ENCODE results near the gene USH1C.

The USH1C gene

DNA sequence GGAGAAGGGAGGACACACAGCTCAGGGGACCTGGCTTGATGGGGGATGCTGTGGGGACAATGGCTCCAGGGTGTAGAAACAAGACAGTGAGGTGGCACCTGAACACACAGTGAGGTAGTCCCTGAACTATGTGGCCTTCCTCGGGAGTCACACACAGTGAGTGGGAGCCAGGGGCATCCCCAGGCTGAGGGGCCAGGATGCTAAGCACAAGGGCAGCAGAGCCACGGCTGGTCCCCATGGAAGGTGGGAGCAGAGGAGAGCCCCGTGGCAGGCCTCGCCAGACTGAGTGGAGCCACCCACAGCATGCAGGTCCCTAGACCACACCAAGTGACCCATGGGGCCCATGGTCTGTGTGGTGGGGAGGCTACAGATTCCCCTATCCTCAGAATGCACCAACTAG, 41.6 kb downstream of the USH1C start:
- DNase-seq (ENCODE audit: low read depth), result no peak

DNA sequence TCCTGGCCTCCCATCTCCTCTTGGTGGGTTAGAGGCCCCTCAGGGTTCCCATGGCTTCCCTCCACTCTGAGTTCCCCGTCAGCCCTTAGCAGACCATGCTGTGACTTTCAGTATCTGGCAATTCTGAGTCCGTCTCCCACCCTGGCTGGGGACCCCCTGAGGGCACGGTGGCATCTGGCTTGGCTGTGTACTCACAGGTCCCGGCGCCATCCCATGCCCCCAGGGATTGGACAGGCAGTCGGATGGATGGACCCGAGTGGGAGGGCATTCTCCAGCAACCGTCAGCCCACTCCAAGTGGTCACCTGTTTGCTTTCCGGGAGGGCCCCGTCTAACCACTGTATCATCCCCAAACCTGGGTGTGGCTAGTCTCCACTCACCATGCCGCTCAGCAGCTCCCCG, 43.5 kb downstream of the USH1C start:
- DNase-seq (ENCODE audit: low read depth), result no peak

DNA sequence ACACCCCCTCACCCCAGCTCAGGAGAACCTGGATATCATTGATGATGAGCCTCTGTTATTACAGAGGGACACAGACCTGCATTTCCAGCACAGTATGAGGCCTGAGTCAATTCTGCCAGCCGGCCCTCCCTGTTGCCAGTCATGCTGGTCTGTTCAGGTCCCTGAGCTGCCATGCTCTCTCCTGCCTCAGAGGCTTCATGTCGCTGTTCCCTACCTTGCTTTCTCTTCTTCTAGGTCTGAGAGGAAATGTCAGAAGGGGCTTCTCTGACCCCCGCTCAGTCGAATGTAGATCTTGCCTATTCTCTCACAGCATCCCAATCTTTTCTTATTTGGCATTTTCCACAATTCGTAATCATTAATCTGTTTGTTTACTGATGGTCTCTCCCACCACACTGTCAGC, 45.7 kb downstream of the USH1C start:
- DNase-seq (ENCODE audit: low read depth), result no peak

DNA sequence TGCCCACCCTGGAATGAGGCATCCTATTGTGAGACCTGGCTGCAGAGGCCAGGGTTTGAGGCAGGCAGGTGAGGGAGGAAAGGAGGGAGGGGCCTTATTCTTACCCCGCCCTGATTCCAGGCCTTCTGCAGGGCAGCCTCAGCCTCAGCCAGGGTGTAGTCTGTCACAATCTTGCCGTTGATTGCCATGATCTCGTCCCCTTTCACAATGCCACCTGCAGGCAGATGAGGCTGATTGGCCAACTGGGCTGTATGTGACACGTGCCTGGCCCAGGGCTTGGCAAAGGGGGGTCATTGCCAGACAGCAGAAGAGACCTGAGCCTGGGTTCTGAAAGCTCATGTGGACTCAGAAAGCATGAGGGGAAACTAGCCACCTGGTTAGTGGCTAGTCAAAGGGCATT, 46.2 kb downstream of the USH1C start:
- DNase-seq (ENCODE audit: low read depth), result no peak

DNA sequence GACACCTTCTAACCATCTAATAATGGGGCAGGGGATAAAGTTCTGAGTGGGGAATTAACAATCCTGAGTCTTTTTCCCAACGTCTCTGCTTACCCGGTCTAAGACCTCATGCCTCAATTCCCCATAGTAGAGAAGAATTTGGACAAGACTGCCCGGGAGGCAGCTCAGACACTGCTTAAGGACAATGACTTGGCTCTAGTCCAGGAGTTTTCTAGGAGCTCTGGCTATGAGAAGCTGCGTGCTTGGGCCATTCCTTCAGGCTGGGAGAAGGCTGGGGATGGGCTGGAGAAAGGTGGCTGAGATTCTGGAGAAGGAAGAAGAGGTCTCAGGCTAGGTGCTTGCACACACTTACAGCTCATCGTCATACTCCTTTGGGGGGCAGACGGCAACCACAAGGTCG, 47.8 kb downstream of the USH1C start:
- DNase-seq (ENCODE audit: low read depth), result no peak

DNA sequence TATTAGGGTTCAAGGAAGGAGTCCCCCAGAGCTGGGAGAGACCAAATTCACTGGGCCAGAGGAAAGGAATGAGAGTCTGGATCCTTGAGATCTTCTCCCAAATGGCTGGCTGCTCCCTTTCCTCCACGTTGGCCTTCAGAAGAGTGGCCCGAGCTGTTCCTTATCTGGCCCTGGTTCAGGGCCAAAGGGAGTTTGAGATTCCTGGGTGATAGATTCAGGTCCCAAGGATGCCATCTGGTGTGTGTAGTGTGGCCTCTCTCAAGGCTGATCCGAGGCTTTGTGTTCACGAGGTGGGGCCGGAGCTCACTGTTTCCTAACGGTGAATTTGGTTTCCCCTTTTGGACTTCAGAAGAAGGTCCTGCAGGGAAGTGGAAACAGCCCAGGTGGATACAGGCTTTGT, 50.2 kb downstream of the USH1C start:
- DNase-seq (ENCODE audit: low read depth), result no peak

DNA sequence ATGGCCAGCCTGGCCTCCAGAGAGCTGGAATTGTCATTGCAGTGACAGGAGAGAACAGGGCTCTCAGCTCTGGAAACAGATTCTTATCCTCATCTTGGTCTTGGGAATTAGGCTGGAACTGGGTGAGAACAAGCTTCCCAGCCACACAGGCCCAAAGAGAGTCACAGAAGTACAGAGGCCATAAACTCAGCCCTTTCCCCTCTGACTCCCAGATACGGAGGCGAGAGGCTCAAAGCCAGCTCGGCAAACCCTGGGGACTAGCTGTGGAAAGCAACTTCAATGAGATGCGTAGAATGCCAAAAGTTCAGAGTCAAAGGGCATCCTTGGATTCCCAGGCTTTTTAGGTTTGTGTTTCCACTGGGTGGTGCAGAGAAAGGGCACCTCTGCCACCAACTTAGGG, 53.3 kb downstream of the USH1C start:
- DNase-seq (ENCODE audit: low read depth), result no peak

DNA sequence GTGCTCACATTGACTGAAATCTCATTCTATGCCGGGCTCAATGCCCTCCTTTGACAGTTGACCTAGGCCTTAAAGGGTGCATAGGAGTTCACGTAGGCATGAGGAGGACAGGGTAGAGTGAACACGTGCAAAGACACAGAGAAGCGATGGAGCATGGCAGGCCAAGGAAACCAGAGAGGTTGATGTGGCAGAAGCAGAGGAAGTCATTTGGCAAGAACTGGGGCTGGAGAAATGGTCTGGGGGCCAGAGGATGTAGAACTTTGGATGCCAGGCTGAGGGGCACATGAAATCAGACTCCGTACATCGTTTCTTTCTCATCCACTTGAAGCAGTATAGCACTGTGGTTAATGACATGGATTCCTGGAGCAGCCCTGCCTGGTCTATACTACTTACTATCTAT, 54.0 kb downstream of the USH1C start:
- DNase-seq (ENCODE audit: low read depth), result no peak

DNA sequence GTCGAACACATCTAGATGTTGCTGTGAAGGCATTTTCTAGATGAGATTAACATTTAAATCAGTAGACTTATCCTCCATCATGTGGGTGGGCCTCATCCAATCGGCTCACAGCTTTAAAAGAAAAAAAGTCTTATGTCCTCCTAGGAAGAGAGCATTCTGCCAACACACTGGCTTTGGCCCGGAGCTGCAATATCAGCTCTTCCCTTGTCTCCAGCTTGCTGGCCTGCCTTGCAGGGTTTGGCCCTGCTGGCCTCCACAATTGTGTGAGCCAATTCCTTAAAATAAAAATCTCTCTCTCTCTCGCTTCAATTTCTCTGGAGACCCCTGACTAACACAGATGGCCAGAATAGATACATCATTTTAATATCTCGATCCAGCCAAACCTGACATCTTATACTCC, 54.5 kb downstream of the USH1C start:
- DNase-seq (ENCODE audit: low read depth), result no peak

DNA sequence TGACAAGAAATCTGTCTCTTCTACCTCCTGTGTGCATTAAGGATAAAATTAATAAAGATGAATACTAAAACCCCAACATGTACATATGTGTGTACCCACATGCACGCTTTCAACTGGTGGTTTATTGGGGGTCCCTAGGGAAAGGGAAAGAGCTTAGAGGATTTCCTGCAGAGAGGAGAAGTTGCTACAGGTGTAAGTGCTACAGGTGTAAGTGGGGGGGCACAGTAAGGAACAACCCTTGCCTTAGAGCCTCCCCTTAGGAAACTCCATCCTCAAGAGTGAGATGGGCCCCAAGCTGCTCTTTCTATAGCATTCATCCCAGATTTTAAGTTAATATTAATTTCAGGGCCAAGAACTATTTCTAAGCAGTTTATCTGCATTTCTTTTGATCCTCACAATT, 55.7 kb downstream of the USH1C start:
- DNase-seq (ENCODE audit: low read depth), result no peak

DNA sequence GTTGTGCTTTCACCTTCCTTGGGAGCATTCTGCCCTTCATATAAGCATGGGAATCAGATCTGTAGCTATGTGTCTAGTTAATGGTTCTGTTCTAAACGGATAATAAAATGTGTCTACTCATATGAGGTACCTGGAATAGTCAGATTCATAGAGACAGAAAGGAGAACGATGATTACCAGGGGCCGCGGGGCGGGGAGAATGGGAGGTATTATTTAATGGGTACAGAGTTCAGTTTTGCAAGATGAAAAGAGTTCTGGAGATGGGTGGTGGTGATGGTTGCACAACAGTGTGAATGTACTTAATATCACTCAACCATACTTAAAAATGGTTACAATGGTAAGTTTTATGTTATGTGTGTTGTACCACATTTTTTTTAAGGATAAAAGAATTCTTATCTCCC, 57.6 kb downstream of the USH1C start:
- DNase-seq (ENCODE audit: low read depth), result no peak

DNA sequence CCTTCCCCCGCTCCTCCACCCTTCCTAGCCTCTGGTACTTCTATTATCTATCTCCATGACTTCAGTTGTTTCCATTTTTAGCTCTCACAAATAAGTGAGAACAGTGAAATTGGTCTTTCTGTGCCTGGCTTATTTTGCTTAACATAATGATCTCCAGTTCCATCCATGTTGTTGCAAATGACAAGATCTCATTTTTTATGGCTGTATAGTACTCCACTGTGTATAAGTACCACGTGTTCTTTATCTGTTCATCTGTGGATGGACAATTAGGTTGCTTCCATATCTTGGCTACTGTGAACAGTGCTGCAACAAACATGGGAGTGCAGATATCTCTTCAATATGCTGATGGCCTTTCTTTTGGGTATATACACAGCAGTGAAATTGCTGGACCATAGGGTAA, 60.7 kb downstream of the USH1C start:
- no peak for DNase-seq (ENCODE audit: low read depth)

DNA sequence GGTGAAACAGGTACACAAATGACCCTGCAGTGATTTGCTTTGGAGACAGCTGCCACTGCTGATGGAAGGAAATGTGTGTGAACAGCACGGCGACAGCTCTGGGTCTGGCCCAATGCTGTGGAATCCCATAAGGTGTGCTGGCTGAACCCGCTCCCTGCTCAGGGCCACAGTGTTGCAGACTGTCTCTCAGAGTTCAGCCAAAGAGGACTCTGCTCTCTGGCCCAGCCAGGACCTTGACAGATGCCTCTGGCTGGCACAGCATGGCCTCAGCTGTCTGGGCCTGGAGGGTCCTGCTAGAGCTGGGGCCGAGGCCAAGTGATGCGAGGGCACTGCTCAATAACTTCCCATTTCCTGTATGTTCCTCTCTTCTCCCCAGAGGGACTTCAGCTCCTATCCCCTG, 62.3 kb downstream of the USH1C start:
- DNase-seq (ENCODE audit: low read depth), result no peak

DNA sequence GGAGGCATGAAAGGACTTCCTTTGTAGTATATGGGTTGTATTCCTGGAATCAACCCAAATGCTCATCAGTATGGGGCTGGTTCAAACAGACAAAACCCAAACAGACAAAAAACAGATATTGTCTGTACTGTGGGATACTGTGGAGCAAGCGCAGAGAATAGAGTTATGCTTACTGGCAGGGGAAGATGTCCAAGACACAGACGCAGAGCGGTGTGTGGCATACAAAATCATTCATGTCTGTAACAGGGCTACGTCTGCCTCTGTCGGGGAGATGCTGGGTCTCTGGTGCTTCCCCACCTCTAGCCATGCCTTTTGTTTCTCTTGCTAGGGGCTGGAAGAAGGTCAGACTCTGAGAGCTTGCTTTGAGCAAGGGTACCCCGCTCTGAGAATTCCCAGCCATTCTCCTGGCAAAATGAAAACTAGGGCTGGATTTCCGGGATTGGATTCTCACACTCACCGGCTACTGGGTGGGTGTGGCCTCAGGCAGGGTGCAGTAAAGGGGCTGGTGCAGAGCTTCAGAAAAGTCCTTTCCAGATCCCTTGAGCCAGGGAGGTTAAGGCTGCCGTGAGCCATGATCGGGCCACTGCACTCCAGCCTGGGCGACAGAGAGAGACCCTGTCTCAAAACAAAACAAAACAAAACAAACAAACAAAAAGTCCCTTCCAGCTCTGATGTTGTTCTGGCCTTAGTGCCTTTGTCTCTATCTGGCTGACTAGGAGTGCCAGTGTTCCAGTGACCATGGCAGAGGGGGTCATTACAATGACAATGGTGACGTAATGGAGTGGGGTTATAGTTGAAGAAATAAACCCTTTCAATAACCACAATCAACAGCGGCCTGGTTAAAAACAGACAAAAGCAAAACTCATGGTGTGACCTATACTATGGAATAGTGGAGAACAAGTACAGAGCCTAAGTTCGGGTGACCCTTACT, 64.7 kb downstream of the USH1C start:
- no peak for DNase-seq (ENCODE audit: low read depth)

DNA sequence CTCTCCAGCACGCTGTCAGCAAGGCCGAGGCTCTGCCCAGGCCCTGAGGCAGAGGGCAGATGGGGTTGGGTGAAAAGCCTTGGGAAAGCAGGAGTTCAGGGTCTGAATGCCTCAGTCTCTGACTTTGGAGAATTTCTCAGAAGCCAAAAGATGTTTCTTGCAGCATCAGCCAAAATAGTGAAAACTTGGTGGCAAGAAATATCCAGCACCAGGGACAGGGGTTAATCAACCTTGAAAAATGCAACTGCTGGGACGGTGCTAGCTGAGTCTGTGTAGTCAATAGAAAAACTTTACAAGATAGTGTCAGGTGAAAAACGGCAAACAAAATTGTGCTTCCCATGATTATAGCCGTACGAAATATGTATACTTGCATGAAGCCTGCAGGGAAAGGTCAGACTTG, 66.1 kb downstream of the USH1C start:
- DNase-seq (ENCODE audit: low read depth), result no peak

DNA sequence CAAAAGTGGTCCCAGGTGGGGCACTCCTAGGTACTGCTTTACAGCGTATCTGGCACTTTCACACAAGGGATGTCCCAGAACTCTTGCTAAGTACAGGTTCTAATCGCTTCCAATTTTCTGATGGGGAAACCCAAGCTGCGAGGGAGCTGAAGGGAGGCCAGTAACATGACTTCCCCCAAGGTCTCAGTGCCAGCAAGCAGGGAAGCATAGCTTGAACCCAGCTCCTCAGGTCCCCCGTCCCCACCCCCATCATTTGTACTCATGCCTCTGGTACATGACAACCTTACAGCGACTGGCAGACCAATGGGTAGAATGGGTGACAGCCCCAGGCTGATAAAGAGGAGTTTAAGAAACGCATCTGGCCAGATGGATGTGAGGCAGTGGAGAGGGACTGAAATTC, 66.9 kb downstream of the USH1C start:
- DNase-seq (ENCODE audit: low read depth), result no peak

DNA sequence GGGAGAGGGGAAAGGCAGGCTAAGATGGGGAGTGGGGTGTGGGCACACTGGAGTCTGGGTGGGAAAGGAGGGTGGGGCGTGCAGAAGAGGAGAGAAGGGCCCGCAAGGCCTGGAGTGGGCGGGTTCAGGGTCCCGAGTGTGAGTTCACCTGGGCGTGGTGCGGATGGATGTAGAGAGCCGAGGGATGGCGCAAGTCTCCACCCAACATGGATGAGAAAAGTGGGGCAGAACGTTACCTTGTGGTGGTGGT, 67.2 kb downstream of the USH1C start:
- no peak for DNase-seq (ENCODE audit: low read depth)

DNA sequence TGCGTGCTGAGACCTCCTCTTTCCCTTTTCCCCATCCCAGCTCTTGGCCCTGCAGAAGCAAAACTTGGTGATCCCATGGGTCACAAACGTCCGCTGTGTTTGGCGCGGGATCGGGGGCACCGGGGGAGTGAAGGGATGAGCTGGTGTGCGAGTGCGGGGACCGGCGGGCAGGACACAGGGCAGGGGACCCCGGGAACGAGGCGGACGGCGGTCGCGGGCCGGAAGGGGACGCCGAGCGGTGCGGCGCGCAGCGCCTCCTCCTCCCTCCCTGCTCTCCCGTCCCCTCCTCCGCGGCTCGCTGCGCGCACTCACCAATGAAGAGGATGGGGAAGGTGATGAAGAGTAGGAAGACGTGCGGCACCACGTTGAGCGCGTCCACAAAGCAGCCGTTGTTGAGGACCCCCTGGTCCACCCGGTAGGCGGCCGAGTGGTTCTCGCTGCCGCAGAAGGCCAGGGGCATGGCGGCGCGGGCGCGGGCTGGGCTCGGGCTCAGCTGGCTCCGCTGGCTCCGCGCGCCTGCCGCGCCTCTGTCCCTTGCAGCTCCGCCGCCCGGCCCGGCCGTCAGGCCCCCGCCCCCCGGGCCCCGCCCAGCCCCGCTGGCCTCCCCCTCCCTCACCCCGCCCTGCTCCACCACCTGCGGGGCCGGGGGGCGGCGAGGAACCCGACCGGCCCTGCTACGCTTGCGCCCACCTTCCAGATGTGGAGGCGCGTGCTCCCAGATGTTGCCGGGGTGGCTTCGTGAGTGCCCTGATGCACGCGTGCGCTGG, 67.7 kb downstream of the USH1C start, which contains the start of gene ABCC8:
Gene ABCC8, minus strand, starts transcription at position 529 of the 767 bp plus-strand sequence. Its CDS starts 69 bp downstream, at position 460.
- no peak for DNase-seq (ENCODE audit: low read depth)

DNA sequence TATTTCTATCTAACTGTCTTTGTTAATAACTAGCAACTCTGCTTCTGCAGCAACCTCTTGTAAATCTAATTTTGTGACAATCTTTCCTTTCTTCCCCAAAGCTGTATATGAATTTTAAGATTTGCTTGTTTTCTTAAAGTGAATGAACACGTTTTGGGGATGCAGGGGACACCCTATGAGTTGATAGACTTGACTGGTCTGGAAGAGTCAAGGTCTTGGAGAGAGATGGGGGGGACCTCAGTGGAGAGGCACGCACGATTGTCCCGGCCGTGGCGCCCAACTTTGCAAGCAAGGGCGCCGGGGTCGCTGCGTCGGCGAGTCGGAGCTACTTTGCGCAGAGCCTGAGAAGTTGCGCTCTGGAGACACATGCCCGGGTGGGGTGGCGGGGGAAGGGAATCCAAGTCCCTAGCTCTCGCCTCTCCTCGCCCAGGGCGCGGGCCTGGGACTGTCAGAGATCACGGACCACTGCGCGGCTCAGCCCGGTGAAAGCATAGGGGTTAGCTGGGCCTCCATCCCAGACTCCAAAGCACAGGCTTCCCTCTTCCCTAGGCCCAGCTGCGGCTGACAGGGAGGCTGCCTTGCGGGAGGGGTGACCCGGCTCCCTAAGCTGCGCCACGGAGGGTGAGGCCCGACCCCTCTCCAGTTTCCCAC, 68.4 kb downstream of the USH1C start:
- no peak for DNase-seq (ENCODE audit: low read depth)

DNA sequence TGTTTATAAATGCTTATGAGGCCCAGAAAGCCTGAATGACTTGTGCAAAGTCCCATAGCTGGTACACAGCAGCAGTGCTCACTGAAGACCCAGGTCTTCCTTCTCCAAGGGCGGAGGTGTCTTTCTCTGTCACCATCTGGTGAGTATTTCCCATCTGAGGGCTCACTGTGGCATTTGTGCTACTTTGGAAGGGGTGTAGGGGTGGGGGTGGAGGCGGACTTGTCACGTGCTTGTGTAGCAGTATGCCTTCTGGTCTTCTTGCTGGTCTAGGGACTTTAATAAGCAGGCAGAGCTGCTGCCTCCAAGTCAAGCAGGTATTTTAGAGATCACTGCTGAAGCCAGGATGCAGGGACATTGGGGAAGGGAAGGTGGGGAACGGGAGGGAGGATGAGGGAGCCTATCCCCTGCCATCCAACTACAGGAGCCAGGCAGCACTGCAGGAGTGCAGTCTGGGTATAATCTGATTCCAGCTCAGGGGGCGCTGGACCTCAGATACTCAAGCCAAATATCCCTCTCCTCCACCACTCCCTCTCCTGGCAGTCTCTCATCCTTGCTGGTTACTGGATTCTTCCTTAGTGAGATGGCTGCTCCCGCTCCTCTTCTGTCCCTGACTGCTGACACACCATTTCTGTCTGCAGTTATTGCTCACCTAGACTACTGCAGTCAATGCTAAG, 71.0 kb downstream of the USH1C start:
- DNase-seq (ENCODE audit: low read depth), result no peak

DNA sequence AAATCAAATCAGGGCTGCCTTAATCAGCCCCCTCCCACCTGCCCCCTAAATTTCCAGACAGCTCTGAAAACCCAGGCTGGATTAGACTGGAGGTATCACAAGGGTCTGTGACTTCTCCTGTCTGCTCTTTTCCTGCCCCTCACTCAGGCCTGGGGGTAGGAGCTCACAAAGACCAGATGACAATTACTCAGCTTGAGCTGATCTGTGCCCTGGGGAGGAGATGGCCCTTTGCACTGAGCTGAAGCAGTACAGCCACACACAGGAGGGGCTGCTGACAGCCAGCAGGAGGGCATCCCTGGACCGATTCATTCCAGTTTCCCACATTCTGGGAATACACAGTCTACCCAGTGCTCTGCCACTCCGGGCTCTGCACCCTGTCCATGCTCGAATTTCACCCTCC, 71.7 kb downstream of the USH1C start:
- DNase-seq (ENCODE audit: low read depth), result no peak

DNA sequence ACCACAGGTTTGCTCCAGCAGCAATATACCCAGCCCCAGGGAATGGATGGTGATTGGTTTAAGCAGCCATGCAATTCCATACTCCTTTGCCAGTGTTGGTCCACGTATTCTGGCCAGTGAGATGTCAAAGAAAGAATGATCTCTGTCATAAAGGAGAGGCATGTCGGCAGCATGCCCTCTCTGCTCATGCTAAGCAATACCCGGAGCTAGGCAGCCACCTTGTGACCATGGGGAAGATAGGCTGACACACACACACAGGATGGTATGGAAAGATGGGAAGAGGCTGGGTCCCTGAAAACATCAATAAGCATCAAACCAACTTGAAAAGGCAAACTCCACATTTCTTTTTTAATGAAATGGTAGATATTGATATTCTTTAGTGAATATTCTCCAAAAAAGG, 72.7 kb downstream of the USH1C start:
- no peak for DNase-seq (ENCODE audit: low read depth)

DNA sequence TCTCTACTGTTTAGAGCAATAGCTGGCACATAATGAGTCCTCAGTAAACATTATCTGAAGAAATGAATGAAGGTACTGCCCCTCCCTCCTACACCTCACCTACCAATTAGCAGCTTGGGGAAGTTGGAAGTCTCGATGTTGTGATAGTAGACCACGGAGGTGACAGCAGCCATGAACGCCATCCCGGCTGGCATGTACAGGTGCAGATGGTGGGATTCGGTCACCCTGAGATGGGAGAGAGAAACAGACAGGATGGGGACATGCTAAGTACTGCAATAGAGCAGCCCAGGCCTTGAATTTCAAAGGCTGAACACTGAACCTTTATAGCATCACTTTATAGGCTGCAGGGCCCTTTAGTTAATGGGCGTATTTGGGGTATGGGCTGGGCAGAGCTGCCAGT, 74.2 kb downstream of the USH1C start:
- DNase-seq (ENCODE audit: low read depth), result no peak
